ENCODE results near the gene SMAD7.

GRCh38 chr18:48993586-48993985, 42.8 kb upstream of the SMAD7 start:
- TF ChIP-seq POLR2A (IDR thresholded peaks at IDR 0.05), result no peak
- no peak for TF ChIP-seq CTCF (IDR thresholded peaks at IDR 0.05)

Data from vagina (tissue), 2 donors.